ENCODE results near the gene CCDC12. TPM values are rescaled to one million over a fixed set of nuclear protein-coding genes. Genes with fewer than 3 reads are reported as not detected.

The CCDC12 gene
- total and polyA plus RNA-seq, 3 donors from 2014 or later = 43.3 to 66.6 (median 59.6) TPM

DNA sequence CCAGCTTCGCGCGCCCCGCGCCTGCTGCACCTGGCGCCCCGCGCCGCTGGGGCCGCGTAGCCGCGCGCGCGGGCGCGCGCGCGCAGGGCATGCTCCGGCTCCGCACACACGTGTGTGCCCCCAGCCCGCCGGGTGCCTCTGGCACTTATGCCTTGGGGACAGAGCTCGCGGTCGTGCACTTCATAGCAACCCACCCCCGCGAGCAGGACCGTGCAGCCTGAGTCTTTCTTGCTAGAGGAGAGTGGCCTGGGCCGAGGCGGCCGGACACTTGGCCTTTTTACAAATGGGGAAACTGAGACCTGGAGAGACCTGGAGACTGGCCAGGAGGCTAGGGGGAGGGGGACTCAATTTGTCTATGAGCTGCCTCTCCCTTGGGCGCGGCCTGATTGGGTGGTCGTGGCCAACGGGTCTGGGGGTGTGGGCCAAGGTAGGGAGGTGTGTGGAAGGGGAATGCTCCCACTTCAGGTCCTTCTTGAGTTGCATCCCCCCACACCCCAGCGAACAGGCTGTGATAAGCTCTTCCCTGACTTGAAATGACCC lies 3.5 kb upstream of the CCDC12 start:
- intact Hi-C loops (cut with DNase I; ENCODE audit: low total_unique reads) = no loop called here
- no peak overlapping the region for H3K27ac ChIP-seq

GRCh38 chr3:46978985-46979944 lies 2.7 kb upstream of the CCDC12 start, which contains the start of gene NBEAL2:
Gene NBEAL2 (plus strand): TSS chr3:46979666. CDS start chr3:46979862, 196 bp downstream.
- peak; percentile 95 for DNase-seq
- H3K4me1 ChIP-seq = peaks cover 13% of the 10 kb centered on the region
- no peaks in the 10 kb centered on the region for H3K27me3 ChIP-seq
- H3K9me3 ChIP-seq = no peaks in the 10 kb centered on the region
- H3K27ac ChIP-seq = peak within 1 kb of the TSS; percentile 60 to 69
- no peak for TF ChIP-seq CTCF (IDR thresholded peaks at IDR 0.05)
- TF ChIP-seq POLR2A (IDR thresholded peaks at IDR 0.05) = no peak
- intact Hi-C loops (cut with DNase I; ENCODE audit: low total_unique reads) = no loop called here
- no peaks in the 10 kb centered on the region for H3K36me3 ChIP-seq (ENCODE audit: low read depth, missing control alignments)
- H3K4me3 ChIP-seq = peak within 1 kb of the TSS; percentile 66 to 69
- 1 to 4% methylated on average over 14 to 54 of the region's 73 CpGs for WGBS, 2 donors

More for the DNA sequence above, 3.5 kb upstream of the CCDC12 start:
- Histone ChIP-seq H3K9me3 (no peaks in the 10 kb centered on the region), H3K4me1 (peaks cover 9% of the 10 kb centered on the region), H3K36me3 (ENCODE audit: low read depth, missing control alignments) (no peaks in the 10 kb centered on the region), H3K27me3 (no peaks in the 10 kb centered on the region), H3K4me3 (peak overlapping the region; percentile 66 to 69)
- 13 to 22% methylated on average over 9 to 11 of the region's 40 CpGs for WGBS, 2 donors
- TF ChIP-seq CTCF (IDR thresholded peaks at IDR 0.05) = no peak
- no peak for TF ChIP-seq POLR2A (IDR thresholded peaks at IDR 0.05)
- DNase-seq = peak; percentile 41

- Histone ChIP-seq H3K4me1 (peaks cover 13% of the 10 kb centered on the region), H3K9me3 (no peaks in the 10 kb centered on the region), H3K36me3 (ENCODE audit: low read depth, missing control alignments) (no peaks in the 10 kb centered on the region), H3K27me3 (no peaks in the 10 kb centered on the region), H3K27ac (no peak overlapping the region), H3K4me3 (no peak overlapping the region)
- no peak for DNase-seq
- TF ChIP-seq CTCF (IDR thresholded peaks at IDR 0.05) = no peak
- WGBS, 2 donors = 70 to 89% methylated on average over 8 to 9 of the region's 9 CpGs
- intact Hi-C loops (cut with DNase I; ENCODE audit: low total_unique reads) = no loop called here
Measured at GRCh38 chr3:46978381-46978780, 1.8 kb upstream of the CCDC12 start.

GRCh38 chr3:46977811-46978195 lies 1.3 kb upstream of the CCDC12 start:
- no peak for TF ChIP-seq POLR2A (IDR thresholded peaks at IDR 0.05)
- Histone ChIP-seq H3K36me3 (ENCODE audit: low read depth, missing control alignments) (no peaks in the 10 kb centered on the region), H3K9me3 (no peaks in the 10 kb centered on the region), H3K4me3 (no peak overlapping the region), H3K27me3 (no peaks in the 10 kb centered on the region), H3K27ac (no peak overlapping the region), H3K4me1 (peaks cover 13% of the 10 kb centered on the region)
- DNase-seq = no peak
- WGBS, 2 donors = 88 to 91% methylated on average over 4 to 5 of the region's 5 CpGs
- intact Hi-C loops (cut with DNase I; ENCODE audit: low total_unique reads) = no loop called here

- 55 to 64% methylated on average over 9 of the region's 9 CpGs for WGBS, 2 donors
- Histone ChIP-seq H3K9me3 (no peaks in the 10 kb centered on the region), H3K4me1 (peaks cover 32% of the 10 kb centered on the region), H3K4me3 (no peak overlapping the region), H3K27me3 (no peaks in the 10 kb centered on the region), H3K27ac (no peak overlapping the region), H3K36me3 (ENCODE audit: low read depth, missing control alignments) (no peaks in the 10 kb centered on the region)
- TF ChIP-seq CTCF (IDR thresholded peaks at IDR 0.05) (no peak), POLR2A (IDR thresholded peaks at IDR 0.05) (no peak)
- intact Hi-C loops (cut with DNase I; ENCODE audit: low total_unique reads) = no loop called here
- no peak for DNase-seq
Measured at GRCh38 chr3:46974421-46975171, 1.9 kb downstream of the CCDC12 start.
